GM12872 (cell line): Measurements from ENCODE around the gene NTMT2.

Experiments used
- CTCF ChIP-seq: IDR thresholded peaks from 3 replicates; pipeline ENCODE4 v1.5.1; 2011; ENCODE audit warnings: low read depth, mild to moderate bottlenecking, low read length, moderate library complexity; ENCODE audit not compliant: insufficient read depth

NTMT2 gene

GRCh38 chr1:170149241-170149640 lies 3.5 kb downstream of the NTMT2 start:
- TF ChIP-seq CTCF = no peak

- no peak for TF ChIP-seq CTCF
Observed at GRCh38 chr1:170150016-170150415, 4.3 kb downstream of the NTMT2 start.

- TF ChIP-seq CTCF = no peak
Observed at GRCh38 chr1:170150921-170151320, 5.2 kb downstream of the NTMT2 start.

GRCh38 chr1:170153417-170153816 lies 7.7 kb downstream of the NTMT2 start:
- TF ChIP-seq CTCF = no peak

GRCh38 chr1:170155055-170155454 lies 9.3 kb downstream of the NTMT2 start:
- TF ChIP-seq CTCF = no peak

GRCh38 chr1:170156594-170156993 lies 10.8 kb downstream of the NTMT2 start:
- no peak for TF ChIP-seq CTCF

- no peak for TF ChIP-seq CTCF
Observed at GRCh38 chr1:170157820-170158219, 12.1 kb downstream of the NTMT2 start.

- no peak for TF ChIP-seq CTCF
Observed at GRCh38 chr1:170162459-170163246, 16.9 kb downstream of the NTMT2 start.
